ENCODE data around the gene COPS7A.

Gene COPS7A

GRCh38 chr12:6752167-6752920 is 28.5 kb downstream of the COPS7A start:
- DNase-seq: peak; percentile 33 to 90 (median 89)

DNA sequence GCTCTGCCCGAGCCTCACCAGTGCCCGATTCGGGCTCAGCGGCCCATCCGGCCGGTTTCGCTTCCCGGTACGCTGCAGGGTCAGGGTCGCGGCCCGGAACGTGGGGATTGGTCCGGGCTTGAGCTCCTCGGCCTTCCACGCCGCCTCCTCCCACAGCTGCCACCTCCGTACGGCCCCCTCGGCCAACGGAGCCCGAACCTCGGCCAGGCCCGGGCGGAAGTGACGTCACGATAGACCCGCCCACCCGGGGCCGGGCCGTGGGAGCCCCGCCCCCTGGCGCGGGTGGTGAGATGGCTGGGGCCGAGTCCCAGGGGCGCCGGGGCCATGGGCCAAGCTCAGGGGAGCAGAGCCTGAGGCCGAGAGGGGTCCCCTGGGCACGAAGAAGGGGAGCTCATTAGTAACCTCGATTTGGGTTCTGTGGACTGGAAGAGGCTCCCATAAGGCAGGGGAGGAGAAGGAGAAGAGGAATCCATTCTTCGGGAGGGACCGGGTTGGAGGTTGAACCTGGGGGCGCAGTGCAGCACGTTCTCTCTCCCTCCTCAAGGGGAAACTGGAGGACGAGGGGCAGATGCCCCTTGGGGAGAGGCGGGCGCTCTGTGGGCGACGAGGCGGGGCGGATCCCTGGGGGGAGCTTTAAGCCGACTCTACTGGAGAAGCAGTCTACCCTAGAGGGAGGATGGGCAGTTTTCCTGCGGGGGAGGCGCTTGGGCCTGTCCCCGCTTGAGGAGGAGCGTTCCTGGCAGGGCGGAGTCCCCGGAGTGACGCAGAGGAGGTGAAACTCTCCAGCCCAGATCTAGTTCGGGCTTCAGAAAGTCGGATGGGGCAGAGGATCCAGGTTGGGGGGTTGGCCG is 29.3 kb downstream of the COPS7A start, which contains the start of gene MLF2:
MLF2 (minus strand) TSS at position 221 of the 851 bp plus-strand sequence. CDS start 807 bp downstream, outside the sequence.
- DNase-seq: peak; percentile 94 to 98 (median 96)

DNA sequence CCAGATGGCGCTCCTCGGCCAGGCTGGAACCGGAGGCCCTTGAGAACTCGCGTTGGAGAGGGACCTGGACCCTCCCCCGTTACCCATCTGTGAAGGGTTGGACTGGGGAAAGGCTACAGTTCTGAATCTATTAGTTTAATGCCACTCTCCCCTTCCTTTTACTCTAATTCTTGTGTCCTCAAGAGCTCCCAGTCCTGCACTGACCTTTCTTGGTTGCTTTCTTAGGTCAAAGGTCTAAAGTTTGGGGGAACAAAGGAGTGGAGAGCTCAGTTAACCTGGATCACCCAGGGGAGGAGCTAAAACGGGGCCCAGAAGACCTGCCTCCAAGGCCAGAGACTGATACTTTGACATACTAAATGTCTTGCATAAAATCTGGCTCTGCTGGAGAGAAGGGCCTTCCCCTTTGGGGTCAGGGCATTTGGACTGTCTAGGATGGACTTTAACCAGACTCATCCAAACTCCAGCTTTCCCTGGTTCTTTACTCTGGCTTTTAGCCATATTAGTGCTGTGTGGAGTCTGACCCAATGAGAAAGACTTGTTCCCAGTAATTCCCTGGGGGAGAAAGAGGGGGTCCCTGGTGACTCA is 30.0 kb downstream of the COPS7A start:
- no peak for DNase-seq

DNA sequence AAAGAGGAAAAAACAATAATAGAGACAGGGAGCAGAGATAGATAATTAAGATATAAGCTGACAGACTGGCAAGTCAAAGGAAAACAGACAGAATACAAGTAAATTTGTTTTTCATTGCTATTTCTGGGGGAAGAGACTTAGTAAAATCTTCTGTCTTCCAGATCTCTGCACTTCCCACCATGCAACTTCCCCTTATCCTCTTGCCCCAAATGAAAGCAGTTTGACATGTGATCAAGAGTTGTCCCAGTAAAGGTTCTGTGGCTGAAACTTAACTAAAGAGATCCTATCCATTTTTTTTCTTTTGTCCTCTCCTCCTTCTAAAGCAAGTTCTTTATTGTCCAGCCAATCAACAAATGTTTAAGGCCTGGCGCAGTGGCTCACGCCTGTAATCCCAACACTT is 30.6 kb downstream of the COPS7A start:
- no peak for DNase-seq

DNA sequence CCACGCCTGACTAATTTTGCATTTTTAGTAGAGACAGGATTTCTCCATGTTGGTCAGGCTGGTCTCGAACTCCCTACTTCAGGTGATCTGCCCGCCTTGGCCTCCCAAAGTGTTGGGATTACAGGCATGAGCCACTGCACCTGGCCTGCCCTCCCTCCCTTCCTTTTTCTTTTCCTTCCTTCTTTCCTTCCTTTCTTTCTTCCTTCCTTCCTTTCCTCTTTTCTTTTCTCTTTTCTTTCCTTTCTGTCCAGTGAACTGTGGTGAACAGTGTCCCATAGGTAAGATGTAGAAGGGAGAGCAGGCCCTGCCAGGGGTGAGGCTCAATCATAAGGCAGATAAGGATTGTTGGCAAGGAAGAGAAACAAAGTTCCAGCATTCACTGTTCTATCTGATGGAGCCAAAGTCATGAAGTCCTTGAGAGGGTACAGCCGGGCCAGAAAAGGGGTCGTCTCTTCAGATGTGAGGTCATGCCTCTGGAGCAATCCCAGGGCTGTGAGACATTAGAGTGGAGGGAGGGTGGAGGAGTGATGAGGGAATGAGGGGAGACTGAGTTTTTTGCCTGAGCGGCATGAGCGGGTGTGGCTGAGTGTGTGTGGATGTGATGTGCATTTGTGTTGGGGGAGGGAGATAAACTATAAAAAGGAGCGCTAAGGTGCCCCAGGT is 33.3 kb downstream of the COPS7A start:
- no peak for DNase-seq

GRCh38 chr12:6758506-6759095 is 34.8 kb downstream of the COPS7A start:
- no peak for DNase-seq

DNA sequence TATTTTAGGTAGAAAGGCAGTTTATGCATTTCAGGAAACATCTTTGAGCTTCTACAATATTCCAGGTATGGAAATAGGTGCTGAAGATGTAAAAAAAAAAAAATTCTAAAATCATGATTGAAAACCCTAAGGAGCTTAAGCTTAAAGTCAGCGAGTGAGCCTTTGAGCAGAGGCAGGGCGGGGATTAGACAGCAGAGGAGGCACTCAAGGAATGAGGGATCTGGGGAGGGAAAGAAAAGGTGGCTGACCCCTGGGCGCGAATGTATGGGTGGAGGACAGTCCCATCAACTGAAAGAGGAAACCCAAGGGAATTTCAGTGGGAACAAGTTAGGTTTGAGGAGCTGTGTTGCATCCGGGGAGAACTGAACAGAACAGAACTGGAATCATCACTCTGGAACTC is 35.9 kb downstream of the COPS7A start:
- no peak for DNase-seq

- DNase-seq: no peak
These were observed 39.5 kb downstream of the COPS7A start for GRCh38 chr12:6763380-6763779.

GRCh38 chr12:6764011-6764828 is 40.4 kb downstream of the COPS7A start:
- DNase-seq: peak; percentile 95 to 100 (median 97)

- peak; percentile 23 to 71 (median 44) for DNase-seq
These were observed 41.3 kb downstream of the COPS7A start for GRCh38 chr12:6765048-6765633.

DNA sequence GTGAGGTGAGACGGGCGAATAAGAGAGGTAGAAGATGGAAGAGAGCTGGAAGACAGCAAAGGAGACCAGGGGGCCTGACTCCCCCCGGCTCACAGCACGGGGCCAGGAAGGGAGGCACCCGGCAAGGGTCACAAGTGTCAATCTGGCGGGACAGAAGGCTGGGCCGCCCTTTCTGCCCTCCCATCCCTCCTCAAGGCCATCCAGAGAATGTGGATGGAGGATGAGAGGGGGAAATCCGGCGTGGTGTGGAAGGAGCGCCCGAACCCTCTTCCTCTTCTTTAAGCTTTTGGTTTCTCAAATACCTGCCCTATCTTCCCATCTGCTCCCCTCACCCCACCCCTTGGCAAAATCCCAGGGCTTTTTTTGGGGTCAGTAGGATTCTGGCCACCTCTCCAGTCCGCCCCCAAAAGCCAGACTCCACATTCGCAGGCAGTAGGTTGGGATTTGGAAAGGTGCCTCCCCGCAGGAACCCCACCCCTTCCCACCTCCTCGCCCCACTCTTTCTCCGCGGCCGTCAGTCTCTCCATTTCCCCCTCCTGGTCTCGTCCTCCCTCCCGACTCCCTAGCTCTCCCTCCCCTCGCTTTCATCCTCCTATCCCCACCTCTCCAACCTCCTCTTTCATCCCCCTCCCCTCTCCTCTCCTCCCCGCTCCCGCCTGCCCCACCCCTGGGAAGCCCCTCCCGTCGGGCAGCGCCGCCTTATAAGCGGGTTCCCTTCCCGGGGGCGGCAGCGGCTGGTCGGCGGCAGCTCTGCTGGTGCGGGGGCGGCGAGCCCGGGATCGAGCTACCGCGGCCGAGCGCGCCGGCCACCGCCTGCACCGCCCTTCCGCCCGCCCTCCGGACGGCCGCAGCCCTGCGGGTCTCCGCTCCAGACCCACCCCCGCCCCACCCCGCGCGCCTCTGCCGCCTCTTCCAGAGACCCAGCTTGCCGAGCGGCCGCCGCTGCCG is 42.1 kb downstream of the COPS7A start, which contains the start of gene PTMS:
PTMS (plus strand) TSS at position 730 of the 948 bp plus-strand sequence. CDS start 343 bp downstream, outside the sequence.
- peak; percentile 81 to 94 (median 91) for DNase-seq

- peak; percentile 80 to 84 (median 81) for DNase-seq
These were observed 43.0 kb downstream of the COPS7A start for GRCh38 chr12:6766651-6767349.

DNA sequence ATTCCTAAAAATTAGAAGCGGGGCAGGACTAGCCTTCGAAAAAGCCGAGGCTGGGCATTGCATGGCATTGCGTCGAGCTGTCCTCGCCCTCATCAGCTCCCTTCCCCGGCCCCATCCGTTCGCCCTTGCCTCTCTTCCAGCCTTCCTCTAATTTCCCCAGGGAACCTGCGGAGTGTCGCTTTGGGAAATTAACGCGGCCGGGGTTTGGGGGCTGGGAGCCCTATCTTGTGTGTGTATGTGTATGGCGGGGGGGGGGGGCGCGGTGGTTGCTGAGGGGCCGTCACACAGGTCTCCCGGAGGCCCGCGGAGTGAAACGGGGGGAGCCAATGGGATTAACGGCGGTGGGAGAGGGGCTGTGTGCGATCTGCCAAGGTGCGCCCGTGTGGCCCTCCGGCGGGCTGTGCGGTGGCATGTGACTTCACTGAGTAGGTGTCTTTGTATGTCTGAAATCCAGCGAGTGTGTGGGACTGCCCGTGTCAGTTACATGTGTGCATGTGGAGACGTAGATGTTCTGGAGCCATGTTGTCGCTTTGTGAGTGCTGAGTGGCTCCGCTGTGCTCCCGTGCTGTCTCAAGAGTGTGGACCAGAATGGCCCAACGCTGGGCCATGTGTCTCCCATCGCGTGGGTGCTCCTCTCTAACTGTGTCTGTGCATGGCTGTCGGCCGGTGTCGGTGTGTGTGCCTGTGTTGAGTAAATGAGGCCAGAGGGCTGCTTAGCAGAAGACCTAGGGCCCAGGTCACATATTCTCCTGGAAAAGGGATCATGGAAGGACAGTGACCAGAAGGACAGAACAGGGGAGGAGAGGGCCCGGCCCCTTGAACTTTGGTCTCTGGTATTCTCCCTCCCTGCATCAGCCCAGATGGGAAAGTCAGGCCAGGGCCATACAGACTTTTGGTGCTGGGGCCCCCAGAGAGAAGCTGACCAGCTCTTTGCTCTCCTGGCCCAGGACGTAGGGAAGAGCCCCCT is 43.8 kb downstream of the COPS7A start:
- DNase-seq: peak; percentile 11 to 57 (median 31)

- no peak for DNase-seq
These were observed 44.6 kb downstream of the COPS7A start for GRCh38 chr12:6768437-6768914.

GRCh38 chr12:6768990-6769389 is 45.1 kb downstream of the COPS7A start:
- peak; percentile 23 to 30 (median 26) for DNase-seq

DNA sequence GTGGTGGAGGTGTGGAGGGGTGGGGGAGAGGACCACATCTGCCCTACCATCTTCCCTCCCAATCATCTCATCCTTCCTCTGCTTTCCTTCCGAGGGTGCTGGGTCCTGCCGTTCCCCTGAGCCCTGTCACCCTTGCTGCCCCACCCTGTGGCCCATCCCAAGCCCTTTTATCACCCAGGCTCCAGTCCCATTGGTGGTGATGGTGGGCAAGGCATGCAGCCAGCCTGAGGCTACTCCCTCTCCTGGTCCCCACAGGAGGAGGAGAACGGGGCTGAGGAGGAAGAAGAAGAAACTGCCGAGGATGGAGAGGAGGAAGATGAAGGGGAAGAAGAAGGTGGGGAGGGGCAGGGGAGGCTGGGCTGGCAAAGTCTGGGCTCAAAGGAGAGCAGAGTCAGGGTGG is 45.8 kb downstream of the COPS7A start:
- no peak for DNase-seq

- no peak for DNase-seq
These were observed 46.2 kb downstream of the COPS7A start for GRCh38 chr12:6770094-6770493.

DNA sequence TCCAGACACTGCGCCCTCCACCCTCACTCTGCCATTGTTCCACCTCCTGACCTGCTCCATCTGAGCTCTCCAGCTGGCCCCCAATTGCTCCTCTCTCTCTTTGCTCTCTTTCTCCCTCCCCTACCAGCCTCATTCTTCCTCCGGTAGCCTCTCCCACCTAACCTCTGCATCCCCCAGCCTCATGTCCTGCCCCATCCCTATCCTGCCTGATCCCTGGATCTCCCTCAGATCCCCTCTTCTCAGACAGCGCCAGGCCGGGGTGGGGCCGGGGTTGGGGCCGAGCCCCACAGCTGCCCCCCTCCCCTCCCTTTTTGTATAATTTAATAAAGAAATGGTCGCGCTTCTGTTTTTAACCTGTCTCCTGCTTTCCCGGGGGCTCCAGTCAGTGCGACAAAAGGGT is 46.8 kb downstream of the COPS7A start:
- DNase-seq: no peak

Data from NCI-H1417 (cell line).